Liver (tissue), 9 donors: Measurements from ENCODE around the gene SERTAD3. TPM values are rescaled to one million over a fixed set of nuclear protein-coding genes. Genes with fewer than 3 reads are reported as not detected.

Experiments used
- DNase-seq: peaks from one replicate; pipeline ENCODE4 v3.0.0-alpha.2; 2017; ENCODE audit warnings: low spot score
- H3K27ac ChIP-seq, 2 donors: one replicate each; pipeline ENCODE4 v1.7.0; 2013; ENCODE audit warnings: inconsistent platforms in 2 of 2, low read length in 2 of 2, control low read depth in 1 of 2, low read depth in 1 of 2, mild to moderate bottlenecking in 1 of 2
- H3K27me3 ChIP-seq, 4 donors: one replicate each; pipeline versions ENCODE4 v1.6.1 to v1.7.0; 2013; ENCODE audit warnings: low read length in 3 of 4, inconsistent platforms in 1 of 4, mild to moderate bottlenecking in 1 of 4, moderate library complexity in 1 of 4; ENCODE audit not compliant: control insufficient read depth in 4 of 4, insufficient read depth in 4 of 4
- H3K36me3 ChIP-seq, 4 donors: one replicate each; pipeline versions ENCODE4 v1.6.1 to v1.7.0; 2013; ENCODE audit warnings: low read length in 3 of 4, mild to moderate bottlenecking in 3 of 4, low read depth in 1 of 4, moderate library complexity in 1 of 4; ENCODE audit not compliant: control insufficient read depth in 4 of 4, insufficient read depth in 3 of 4
- H3K4me1 ChIP-seq, 4 donors: one replicate each; pipeline versions ENCODE4 v1.6.1 to v1.7.0; 2013; ENCODE audit warnings: low read length in 3 of 4, mild to moderate bottlenecking in 3 of 4, moderate library complexity in 1 of 4; ENCODE audit not compliant: control insufficient read depth in 4 of 4, insufficient read depth in 4 of 4
- H3K4me3 ChIP-seq, 3 donors: one replicate each; pipeline versions ENCODE4 v1.6.1 to v1.7.0; 2013; ENCODE audit warnings: low read length in 3 of 3, control low read depth in 1 of 3, low read depth in 1 of 3, mild to moderate bottlenecking in 1 of 3
- H3K9ac ChIP-seq, 2 donors: one replicate each; pipeline ENCODE4 v1.7.0; 2013; ENCODE audit warnings: low read length in 2 of 2, mild to moderate bottlenecking in 2 of 2, moderate library complexity in 2 of 2, control low read depth in 1 of 2, low read depth in 1 of 2
- H3K9me3 ChIP-seq, 4 donors: one replicate each; pipeline versions ENCODE4 v1.6.1 to v1.7.0; 2013; ENCODE audit warnings: low read length in 3 of 4; ENCODE audit not compliant: control insufficient read depth in 4 of 4
- ATF3 ChIP-seq: IDR thresholded peaks from 2 replicates; pipeline ENCODE4 v1.6.1; 2016; ENCODE audit warnings: antibody characterized with exemption
- EGR1 ChIP-seq, 2 donors: IDR thresholded peaks; 2 replicates each; pipeline ENCODE4 v1.6.1; 2016 to 2018; ENCODE audit warnings: antibody characterized with exemption in 2 of 2, low read depth in 2 of 2
- FOXA1 ChIP-seq: IDR thresholded peaks from 2 replicates; pipeline ENCODE4 v1.6.1; 2016; ENCODE audit warnings: antibody characterized with exemption
- FOXA2 ChIP-seq: IDR thresholded peaks from 2 replicates; pipeline ENCODE4 v1.6.1; 2016; ENCODE audit warnings: antibody characterized with exemption
- GABPA ChIP-seq, 2 donors: IDR thresholded peaks in 1 of 2; conservative IDR thresholded peaks in 1 of 2; 2 replicates each; pipeline ENCODE4 v1.6.1; 2016; ENCODE audit warnings: antibody characterized with exemption in 2 of 2, mild to moderate bottlenecking in 1 of 2, moderate library complexity in 1 of 2
- HNF4A ChIP-seq, 2 donors: conservative IDR thresholded peaks; 2 replicates each; pipeline ENCODE4 v1.6.1; 2016; ENCODE audit warnings: antibody characterized with exemption in 2 of 2, mild to moderate bottlenecking in 2 of 2
- HNF4G ChIP-seq: IDR thresholded peaks from 2 replicates; pipeline ENCODE4 v1.6.1; 2016; ENCODE audit warnings: antibody characterized with exemption
- JUND ChIP-seq, 2 donors: IDR thresholded peaks; 2 replicates each; pipeline ENCODE4 v1.6.1; 2016; ENCODE audit warnings: antibody characterized with exemption in 2 of 2
- MAX ChIP-seq: IDR thresholded peaks from 2 replicates; pipeline ENCODE4 v1.6.1; 2016; ENCODE audit warnings: antibody characterized with exemption
- NR2F2 ChIP-seq: IDR thresholded peaks from 2 replicates; pipeline ENCODE4 v1.6.1; 2016; ENCODE audit warnings: antibody characterized with exemption
- RAD21 ChIP-seq, 2 donors: IDR thresholded peaks; 2 replicates each; pipeline ENCODE4 v1.6.1; 2016; ENCODE audit warnings: antibody characterized with exemption in 2 of 2, mild to moderate bottlenecking in 2 of 2
- RXRA ChIP-seq, 2 donors: IDR thresholded peaks; 2 replicates each; pipeline ENCODE4 v1.6.1; 2017 to 2018; ENCODE audit warnings: antibody characterized with exemption in 2 of 2, mild to moderate bottlenecking in 1 of 2
- SP1 ChIP-seq: IDR thresholded peaks from 2 replicates; pipeline ENCODE4 v1.6.1; 2018; ENCODE audit warnings: antibody characterized with exemption, mild to moderate bottlenecking
- YY1 ChIP-seq: IDR thresholded peaks from 2 replicates; pipeline ENCODE4 v1.6.1; 2016; ENCODE audit warnings: antibody characterized with exemption, mild to moderate bottlenecking
- ZBTB33 ChIP-seq: IDR thresholded peaks from 2 replicates; pipeline ENCODE4 v1.6.1; 2016; ENCODE audit warnings: antibody characterized with exemption
- WGBS: extraction: QIAGEN DNeasy Blood & Tissue Kit; methylation state at CpG from one replicate; pipeline ENCODE4 v1.1.7; 2013; 5-methylcytosine and 5-hydroxymethylcytosine counted together
- polyA plus RNA-seq, 2 donors: library from polyadenylated mRNA; stranded (reverse) in 1 of 2; unstranded in 1 of 2; fragments of 200-250 nt in 1 of 2; fragments of >200 nt in 1 of 2; fragmentation: Nextera tagmentation in 1 of 2; extraction: Ambion mirVana in 1 of 2; gene quantifications; one replicate each; pipeline versions ENCODE4 v1.2.1 to v1.2.3, GENCODE V29; 2013 to 2015
- total RNA-seq, 2 donors: library from RNA; depleted of rRNA; stranded (reverse); fragments of >200 nt; gene quantifications; one replicate each; pipeline ENCODE4 v1.2.3, GENCODE V29; 2014
- donor health status: healthy.
- donor health status: healthy.
- donor health status: healthy.
- donor health status: healthy.
- donor health status: healthy.

The SERTAD3 gene
- total and polyA plus RNA-seq, 4 donors: 6.1 to 8.9 (median 6.9) TPM

- no peak for DNase-seq
- TF ChIP-seq RAD21 (IDR thresholded peaks at IDR 0.05) (no peak), FOXA2 (no peak), MAX (no peak), ATF3 (no peak), ZBTB33 (no peak), SP1 (no peak)
- Histone ChIP-seq H3K9me3 (no peaks in the 10 kb centered on the region), H3K4me3 (no peak overlapping the region), H3K9ac (no peak overlapping the region), H3K4me1 (peaks cover 0 to 16% (median 10%) of the 10 kb centered on the region in 4 donors), H3K36me3 (peaks cover 2 to 5% (median 4%) of the 10 kb centered on the region in 4 donors), H3K27me3 (no peaks in the 10 kb centered on the region), H3K27ac (no peak overlapping the region)
- 93% methylated on average over 31 of the region's 31 CpGs for WGBS
Observed at GRCh38 chr19:40422748-40423566, 21.2 kb downstream of the SERTAD3 start.

GRCh38 chr19:40421993-40422747 is 22.0 kb downstream of the SERTAD3 start:
- H3K9me3 ChIP-seq: no peaks in the 10 kb centered on the region
- no peak for DNase-seq
- H3K4me1 ChIP-seq: peaks cover 0 to 16% (median 10%) of the 10 kb centered on the region in 4 donors
- no peaks in the 10 kb centered on the region for H3K27me3 ChIP-seq
- WGBS: 84% methylated on average over 16 of the region's 16 CpGs
- no peak overlapping the region for H3K4me3 ChIP-seq
- peaks cover 2 to 5% (median 4%) of the 10 kb centered on the region in 4 donors for H3K36me3 ChIP-seq
- peak overlapping the region; percentile 26 to 96 for H3K9ac ChIP-seq
- TF ChIP-seq JUND (IDR thresholded peaks at IDR 0.05): no peak
- TF ChIP-seq ATF3: no peak
- no peak for TF ChIP-seq GABPA (IDR thresholded peaks at IDR 0.05 in 1 of 2, conservative IDR thresholded peaks at IDR 0.05 in 1 of 2)
- no peak for TF ChIP-seq FOXA2
- no peak for TF ChIP-seq HNF4G
- H3K27ac ChIP-seq: peak overlapping the region; percentile 93 to 98

GRCh38 chr19:40420766-40421765 is 23.1 kb downstream of the SERTAD3 start:
- Histone ChIP-seq H3K27ac (peak overlapping the region; percentile 93 to 98), H3K9me3 (no peaks in the 10 kb centered on the region), H3K9ac (peak overlapping the region; percentile 96 to 97), H3K4me3 (peak overlapping the region; percentile 52 to 75 (median 62)), H3K36me3 (peaks cover 2 to 5% (median 4%) of the 10 kb centered on the region in 4 donors), H3K4me1 (peaks cover 0 to 13% (median 8%) of the 10 kb centered on the region in 4 donors), H3K27me3 (no peaks in the 10 kb centered on the region)
- WGBS: under 1% methylated on average over 56 of the region's 56 CpGs
- peak; percentile 92 for DNase-seq
- peak; percentile 73 for TF ChIP-seq YY1
- peak; percentile 43 for TF ChIP-seq FOXA1
- no peak for TF ChIP-seq RXRA (IDR thresholded peaks at IDR 0.05)
- no peak for TF ChIP-seq JUND (IDR thresholded peaks at IDR 0.05)
- TF ChIP-seq HNF4A (conservative IDR thresholded peaks at IDR 0.05): peak; percentile 16 to 48
- TF ChIP-seq EGR1 (IDR thresholded peaks at IDR 0.05; ENCODE audit: low read depth in 2 of 2): peak; percentile 97 to 99
- TF ChIP-seq NR2F2: peak; percentile 26
- peak; percentile 83 for TF ChIP-seq SP1
- TF ChIP-seq ATF3: no peak
- no peak for TF ChIP-seq MAX
- peak in 1 of 2 donors; percentile 70 for TF ChIP-seq GABPA (IDR thresholded peaks at IDR 0.05 in 1 of 2, conservative IDR thresholded peaks at IDR 0.05 in 1 of 2)
- peak; percentile 74 to 79 for TF ChIP-seq RAD21 (IDR thresholded peaks at IDR 0.05)
- no peak for TF ChIP-seq ZBTB33
